Measurements from ENCODE around the gene VWA8.

Gene VWA8

GRCh38 chr13:41682001-41682400 is 278.9 kb downstream of the VWA8 start (continued):
- no peak for TF ChIP-seq GLIS2 (tag by site-specific recombination; IDR thresholded peaks at IDR 0.05)
- no peak for TF ChIP-seq ZNF157 (tag by site-specific recombination; IDR thresholded peaks at IDR 0.05)
- no peak for TF ChIP-seq ZNF211 (tag by site-specific recombination; IDR thresholded peaks at IDR 0.05; ENCODE audit: low read depth)
- no peak for TF ChIP-seq BCL6B (tag by site-specific recombination; IDR thresholded peaks at IDR 0.05)

DNA sequence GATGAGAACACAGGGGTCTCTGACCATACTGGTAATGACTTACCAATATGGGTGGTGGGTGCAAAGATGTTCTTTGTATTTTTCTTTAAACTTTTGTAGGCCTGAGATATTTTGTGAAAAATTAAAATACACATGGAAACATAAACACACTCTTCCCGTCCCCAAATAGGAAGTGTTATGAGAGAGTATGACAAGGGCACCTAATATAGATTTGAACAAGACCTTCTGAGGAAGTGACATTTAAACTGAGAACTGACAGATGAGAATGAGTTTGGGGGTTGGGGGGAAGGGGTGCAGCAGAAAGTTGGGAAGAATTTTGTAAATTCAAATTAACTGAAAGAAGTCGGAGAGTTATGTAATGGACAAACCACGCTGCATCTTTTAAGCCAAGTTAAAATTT is 279.3 kb downstream of the VWA8 start:
- Histone ChIP-seq H3K4me1 (ENCODE audit: control insufficient read depth, insufficient read depth, low read length) (no peaks in the 10 kb centered on the region), H3K36me3 (ENCODE audit: control insufficient read depth in 2 of 2, insufficient read depth in 1 of 2, low read length in 2 of 2) (peaks cover 0 to 4% of the 10 kb centered on the region in 2 experiments; a peak in 1 of 3 replicates), H3K4me3 (ENCODE audit: low read depth, low read length) (no peak overlapping the region), H3K27ac (ENCODE audit: extremely low read depth, low read depth, low read length) (no peak overlapping the region), H3K9me3 (ENCODE audit: control insufficient read depth, insufficient read depth, low read depth, low read length) (no peaks in the 10 kb centered on the region)
- TF ChIP-seq ZNF791 (tag by site-specific recombination; IDR thresholded peaks at IDR 0.05) (no peak), ZNF311 (tag by site-specific recombination; IDR thresholded peaks at IDR 0.05; ENCODE audit: borderline replicate concordance) (no peak), KLF10 (tag by site-specific recombination; IDR thresholded peaks at IDR 0.05) (no peak), BCL11A (tag by site-specific recombination; IDR thresholded peaks at IDR 0.05; ENCODE audit: low read depth) (no peak), ZSCAN30 (tag by site-specific recombination; IDR thresholded peaks at IDR 0.05) (no peak), KLF8 (tag by site-specific recombination; IDR thresholded peaks at IDR 0.05) (no peak), ZNF266 (tag by site-specific recombination; IDR thresholded peaks at IDR 0.05; ENCODE audit: low read depth) (no peak)
- TF ChIP-seq, protein P1, sequence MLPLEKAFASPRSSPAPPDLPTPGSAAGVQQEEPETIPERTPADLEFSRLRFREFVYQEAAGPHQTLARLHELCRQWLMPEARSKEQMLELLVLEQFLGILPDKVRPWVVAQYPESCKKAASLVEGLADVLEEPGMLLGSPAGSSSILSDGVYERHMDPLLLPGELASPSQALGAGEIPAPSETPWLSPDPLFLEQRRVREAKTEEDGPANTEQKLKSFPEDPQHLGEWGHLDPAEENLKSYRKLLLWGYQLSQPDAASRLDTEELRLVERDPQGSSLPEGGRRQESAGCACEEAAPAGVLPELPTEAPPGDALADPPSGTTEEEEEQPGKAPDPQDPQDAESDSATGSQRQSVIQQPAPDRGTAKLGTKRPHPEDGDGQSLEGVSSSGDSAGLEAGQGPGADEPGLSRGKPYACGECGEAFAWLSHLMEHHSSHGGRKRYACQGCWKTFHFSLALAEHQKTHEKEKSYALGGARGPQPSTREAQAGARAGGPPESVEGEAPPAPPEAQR (tag by site-specific recombination; IDR thresholded peaks at IDR 0.05) = no peak
- ChIA-PET CTCF (no interaction called here), POLR2A (interaction anchor here (0.6 kb wide), 1 partner anchor 18 kb away, joined by 3 read pairs; no protein-coding TSS in a partner anchor)

- H3K9me3 ChIP-seq (ENCODE audit: control insufficient read depth, insufficient read depth, low read depth, low read length) = no peaks in the 10 kb centered on the region
- peaks cover 0 to 4% of the 10 kb centered on the region in 2 experiments; a peak in 1 of 3 replicates for H3K36me3 ChIP-seq (ENCODE audit: control insufficient read depth in 2 of 2, insufficient read depth in 1 of 2, low read length in 2 of 2)
- POLR2A ChIA-PET = no interaction called here
- no peak overlapping the region for H3K4me3 ChIP-seq (ENCODE audit: low read depth, low read length)
- CTCF ChIA-PET = no interaction called here
- no peak for TF ChIP-seq GFI1B (tag by site-specific recombination; IDR thresholded peaks at IDR 0.05)
- TF ChIP-seq ZNF10 (tag by site-specific recombination; IDR thresholded peaks at IDR 0.05) = no peak
- TF ChIP-seq, protein P2, sequence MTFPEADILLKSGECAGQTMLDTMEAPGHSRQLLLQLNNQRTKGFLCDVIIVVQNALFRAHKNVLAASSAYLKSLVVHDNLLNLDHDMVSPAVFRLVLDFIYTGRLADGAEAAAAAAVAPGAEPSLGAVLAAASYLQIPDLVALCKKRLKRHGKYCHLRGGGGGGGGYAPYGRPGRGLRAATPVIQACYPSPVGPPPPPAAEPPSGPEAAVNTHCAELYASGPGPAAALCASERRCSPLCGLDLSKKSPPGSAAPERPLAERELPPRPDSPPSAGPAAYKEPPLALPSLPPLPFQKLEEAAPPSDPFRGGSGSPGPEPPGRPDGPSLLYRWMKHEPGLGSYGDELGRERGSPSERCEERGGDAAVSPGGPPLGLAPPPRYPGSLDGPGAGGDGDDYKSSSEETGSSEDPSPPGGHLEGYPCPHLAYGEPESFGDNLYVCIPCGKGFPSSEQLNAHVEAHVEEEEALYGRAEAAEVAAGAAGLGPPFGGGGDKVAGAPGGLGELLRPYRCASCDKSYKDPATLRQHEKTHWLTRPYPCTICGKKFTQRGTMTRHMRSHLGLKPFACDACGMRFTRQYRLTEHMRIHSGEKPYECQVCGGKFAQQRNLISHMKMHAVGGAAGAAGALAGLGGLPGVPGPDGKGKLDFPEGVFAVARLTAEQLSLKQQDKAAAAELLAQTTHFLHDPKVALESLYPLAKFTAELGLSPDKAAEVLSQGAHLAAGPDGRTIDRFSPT (tag by site-specific recombination; IDR thresholded peaks at IDR 0.05) = no peak
- no peak for TF ChIP-seq ZNF830 (tag by site-specific recombination; IDR thresholded peaks at IDR 0.05; ENCODE audit: low read depth)
- no peak for TF ChIP-seq ZNF626 (tag by site-specific recombination; IDR thresholded peaks at IDR 0.05)
- TF ChIP-seq ZNF785 (tag by site-specific recombination; IDR thresholded peaks at IDR 0.05) = no peak
- TF ChIP-seq ZNF133 (tag by site-specific recombination; IDR thresholded peaks at IDR 0.05) = no peak
- no peak for TF ChIP-seq ZNF169 (tag by site-specific recombination; IDR thresholded peaks at IDR 0.05)
- no peak for TF ChIP-seq MZF1 (tag by site-specific recombination; IDR thresholded peaks at IDR 0.05; ENCODE audit: borderline replicate concordance)
- no peak for TF ChIP-seq ZNF580 (tag by site-specific recombination; IDR thresholded peaks at IDR 0.05)
- H3K4me1 ChIP-seq (ENCODE audit: control insufficient read depth, insufficient read depth, low read length) = no peaks in the 10 kb centered on the region
- H3K27ac ChIP-seq (ENCODE audit: extremely low read depth, low read depth, low read length) = no peak overlapping the region
Measured at GRCh38 chr13:41680900-41681299, 280.0 kb downstream of the VWA8 start.
